LNCaP clone FGC (cell line): ENCODE data around the gene PCBP3.

Experiments used
- DNase-seq: peaks from one replicate; pipeline ENCODE4 v3.0.0-alpha.2; 2011; ENCODE audit warnings: low read depth
- H3K4me3 ChIP-seq: 2 replicates; pipeline ENCODE4 v1.5.1; 2011; ENCODE audit warnings: mild to moderate bottlenecking, low read depth, low read length, control low read depth
- TF ChIP-seq, protein P1 (sequence below): IDR thresholded peaks from 2 replicates; pipeline ENCODE4 v1.5.1; 2012; ENCODE audit warnings: mild to moderate bottlenecking; ENCODE audit not compliant: control insufficient read depth, insufficient read depth; ENCODE audit errors: extremely low read depth

PCBP3 gene

DNA sequence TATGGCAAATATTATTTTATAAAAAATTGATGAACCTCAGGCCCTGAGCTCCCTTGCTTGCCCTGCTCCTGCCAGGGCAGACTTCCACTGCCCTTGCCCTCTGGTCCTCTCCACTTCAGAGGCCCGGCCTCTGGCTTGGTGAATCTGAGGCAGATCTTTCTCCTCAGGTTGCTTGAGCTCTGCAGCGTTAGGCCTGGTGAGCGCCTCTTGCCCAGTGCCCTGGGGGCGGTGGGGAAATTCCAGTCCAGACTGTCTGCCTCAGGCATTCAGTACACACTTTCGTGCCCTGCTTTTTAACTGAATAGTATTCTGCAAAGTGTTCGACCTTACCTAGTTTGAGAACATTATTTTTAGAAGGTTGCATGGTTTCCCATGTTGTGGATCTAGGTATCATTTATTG is 98.2 kb downstream of the PCBP3 start:
- no peak overlapping the region for H3K4me3 ChIP-seq
- TF ChIP-seq, protein P1, sequence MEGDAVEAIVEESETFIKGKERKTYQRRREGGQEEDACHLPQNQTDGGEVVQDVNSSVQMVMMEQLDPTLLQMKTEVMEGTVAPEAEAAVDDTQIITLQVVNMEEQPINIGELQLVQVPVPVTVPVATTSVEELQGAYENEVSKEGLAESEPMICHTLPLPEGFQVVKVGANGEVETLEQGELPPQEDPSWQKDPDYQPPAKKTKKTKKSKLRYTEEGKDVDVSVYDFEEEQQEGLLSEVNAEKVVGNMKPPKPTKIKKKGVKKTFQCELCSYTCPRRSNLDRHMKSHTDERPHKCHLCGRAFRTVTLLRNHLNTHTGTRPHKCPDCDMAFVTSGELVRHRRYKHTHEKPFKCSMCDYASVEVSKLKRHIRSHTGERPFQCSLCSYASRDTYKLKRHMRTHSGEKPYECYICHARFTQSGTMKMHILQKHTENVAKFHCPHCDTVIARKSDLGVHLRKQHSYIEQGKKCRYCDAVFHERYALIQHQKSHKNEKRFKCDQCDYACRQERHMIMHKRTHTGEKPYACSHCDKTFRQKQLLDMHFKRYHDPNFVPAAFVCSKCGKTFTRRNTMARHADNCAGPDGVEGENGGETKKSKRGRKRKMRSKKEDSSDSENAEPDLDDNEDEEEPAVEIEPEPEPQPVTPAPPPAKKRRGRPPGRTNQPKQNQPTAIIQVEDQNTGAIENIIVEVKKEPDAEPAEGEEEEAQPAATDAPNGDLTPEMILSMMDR, result no peak
- no peak for DNase-seq

DNA sequence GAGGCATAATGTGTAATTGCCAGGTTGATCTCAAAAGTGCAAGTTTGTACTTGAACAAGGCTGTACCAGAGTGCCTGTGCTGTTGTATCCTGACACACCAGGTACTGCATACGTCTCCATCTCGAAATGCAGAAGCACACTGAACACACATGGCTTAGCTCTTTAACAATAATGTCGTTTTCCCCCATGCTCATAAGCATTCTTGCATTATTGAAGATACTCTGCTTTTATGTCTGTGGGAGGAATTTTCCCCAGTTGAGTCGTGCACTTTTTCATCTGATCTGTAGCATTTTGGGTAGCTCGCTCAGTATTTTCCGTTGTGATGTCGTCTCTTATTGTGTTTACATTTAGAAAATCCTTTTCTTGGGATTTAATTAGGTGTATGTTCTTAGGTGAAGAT is 98.7 kb downstream of the PCBP3 start:
- no peak for DNase-seq
- H3K4me3 ChIP-seq, result no peak overlapping the region
- TF ChIP-seq, protein P1, result no peak

- DNase-seq, result no peak
- TF ChIP-seq, protein P1, result no peak
- no peak overlapping the region for H3K4me3 ChIP-seq
These were observed 101.7 kb downstream of the PCBP3 start for GRCh38 chr21:45745256-45745655.

DNA sequence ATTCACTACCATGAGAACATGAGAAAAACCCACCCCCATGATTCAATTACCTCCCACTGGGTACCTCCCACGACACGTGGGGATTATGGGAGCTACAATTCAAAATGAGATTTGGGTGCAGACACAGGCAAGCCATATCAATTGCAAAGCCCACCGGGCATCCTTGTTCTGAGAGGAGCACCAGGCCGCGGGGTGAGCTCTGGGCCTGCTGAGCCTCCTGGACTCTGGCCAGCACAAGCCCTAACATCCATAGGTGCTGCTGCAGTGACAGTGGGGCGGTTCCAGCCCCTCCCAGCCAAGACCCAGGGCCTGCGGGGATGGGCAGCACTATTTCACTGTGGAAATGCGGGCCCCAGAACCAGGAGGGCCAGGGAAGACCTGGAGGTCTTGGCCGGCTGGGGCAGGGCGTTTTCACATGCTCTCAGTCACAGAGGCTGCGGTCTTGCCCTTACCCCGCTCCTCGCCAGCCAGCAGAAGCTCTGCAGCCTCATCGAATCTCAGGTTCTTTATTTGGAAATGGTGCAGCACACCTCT is 103.8 kb downstream of the PCBP3 start:
- no peak for DNase-seq
- no peak overlapping the region; the same call in 1 of the 2 replicates for H3K4me3 ChIP-seq
- TF ChIP-seq, protein P1, result no peak

DNA sequence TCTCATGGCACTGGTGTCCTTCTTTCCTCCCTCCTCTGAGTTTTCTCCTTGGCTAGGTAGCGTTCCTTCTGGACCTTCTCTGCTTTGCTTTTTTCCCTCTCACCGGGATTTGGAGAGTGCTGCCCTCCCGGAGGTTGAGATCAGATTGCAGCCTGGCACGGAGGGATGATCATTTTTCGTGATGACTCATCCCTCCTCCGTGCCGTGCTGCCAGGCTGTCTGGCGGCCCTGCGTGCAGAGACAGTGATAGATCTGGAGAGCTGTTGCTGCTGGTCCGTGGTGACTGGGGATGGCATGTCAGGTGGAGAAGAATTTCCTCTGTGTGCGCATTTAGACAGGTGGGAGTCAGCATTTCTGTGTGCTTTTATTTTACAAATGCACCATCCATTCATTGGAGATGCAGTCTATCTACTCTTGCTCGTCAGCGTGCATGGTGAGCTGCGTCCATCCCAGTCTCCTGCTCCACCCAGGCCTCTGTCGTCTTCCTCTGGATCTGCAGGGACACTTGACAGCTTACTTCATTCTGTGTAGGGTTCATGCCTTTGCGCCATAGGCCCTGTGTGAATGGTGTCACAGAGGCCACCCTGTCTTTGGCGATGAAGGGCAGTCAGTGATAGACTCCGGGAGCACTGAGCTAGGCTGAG is 104.4 kb downstream of the PCBP3 start:
- no peak for DNase-seq
- H3K4me3 ChIP-seq, result peak overlapping the region; percentile 35
- TF ChIP-seq, protein P1, result 0 out of 2 replicates have a peak, but pooled peaks have one; percentile 9

DNA sequence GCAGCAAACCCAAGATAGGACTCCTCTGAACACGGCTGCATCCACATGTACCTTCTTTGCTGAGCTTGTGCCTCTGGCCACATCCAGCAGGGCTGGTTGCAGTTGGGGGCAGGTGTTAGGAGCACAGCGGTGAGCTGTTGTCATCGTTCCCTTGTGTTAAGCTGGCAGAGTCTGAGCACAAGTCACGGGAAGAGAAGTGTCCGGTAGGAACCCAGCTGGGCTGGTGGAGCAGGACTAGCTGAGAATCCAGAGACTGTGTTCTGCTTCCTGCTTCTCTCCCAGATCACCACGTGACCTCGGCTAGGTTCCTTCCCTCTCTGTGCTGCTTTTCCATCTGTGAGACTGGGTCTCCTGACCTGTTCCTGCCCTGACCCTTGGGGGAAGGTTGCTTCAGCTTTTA is 105.1 kb downstream of the PCBP3 start:
- peak overlapping the region; percentile 35 for H3K4me3 ChIP-seq
- TF ChIP-seq, protein P1, result no peak
- DNase-seq, result peak; percentile 42

DNA sequence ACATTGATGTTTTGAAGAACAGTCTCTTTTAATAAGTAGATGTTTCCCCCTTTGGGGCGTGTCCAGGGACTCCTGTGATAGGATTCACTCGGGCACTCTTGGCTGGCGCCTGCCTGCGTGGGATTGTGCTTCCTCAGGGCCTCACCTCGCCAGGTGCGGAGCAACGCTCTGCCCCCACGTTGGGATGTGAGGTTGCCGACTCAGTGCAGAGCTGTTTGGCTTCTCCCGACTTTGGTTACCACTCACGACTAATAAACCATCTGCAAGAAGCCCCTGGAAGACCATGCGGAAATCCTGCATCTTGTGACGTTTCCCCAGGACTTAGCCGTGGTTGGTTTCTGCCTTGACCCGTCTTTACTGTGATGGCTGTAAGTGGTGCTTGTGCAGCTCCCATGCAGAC is 106.4 kb downstream of the PCBP3 start:
- TF ChIP-seq, protein P1, result no peak
- H3K4me3 ChIP-seq, result no peak overlapping the region
- DNase-seq, result no peak
